Testis (tissue), 3 donors: ENCODE measurements around the gene P3H2. TPM values are rescaled to one million over a fixed set of nuclear protein-coding genes. Genes with fewer than 3 reads are reported as not detected.
"Not testable (repeated sequence)": the region's sequence is repeated elsewhere in the genome, so short reads cannot be mapped to it uniquely, and the experiment has no call there.

Experiments
- DNase-seq: peaks from one replicate; pipeline ENCODE4 v3.0.0-alpha.2; 2019
- H3K27ac ChIP-seq, 2 donors: fragments of 200-600 bp; sonication (generic); one replicate each; pipeline ENCODE4 v1.5.1; 2019
- H3K27me3 ChIP-seq: fragments of 200-600 bp; sonication (generic); one replicate; pipeline ENCODE4 v1.5.1; 2019
- H3K36me3 ChIP-seq: fragments of 200-600 bp; sonication (generic); one replicate; pipeline ENCODE4 v1.5.1; 2017; ENCODE audit warnings: low read depth; ENCODE audit errors: missing control alignments
- H3K4me1 ChIP-seq: fragments of 200-600 bp; sonication (generic); one replicate; pipeline ENCODE4 v1.5.1; 2019
- H3K4me3 ChIP-seq, 2 donors: fragments of 200-600 bp; sonication (generic); one replicate each; pipeline ENCODE4 v1.5.1; 2017 to 2019
- H3K9me3 ChIP-seq: fragments of 200-600 bp; sonication (generic); one replicate; pipeline ENCODE4 v1.5.1; 2017
- POLR2A ChIP-seq: fragments of 450-650 bp; IDR thresholded peaks from one replicate; pipeline ENCODE4 v1.6.1; 2017; ENCODE audit warnings: antibody characterized with exemption, mild to moderate bottlenecking, moderate library complexity
- WGBS, 2 donors: methylation state at CpG; one replicate each; pipeline ENCODE4 v1.1.5; 2018; 5-methylcytosine and 5-hydroxymethylcytosine counted together
- intact Hi-C: fragments of 100-400 bp; cut with DNase I; formaldehyde crosslinking; loops from one replicate; pipeline ENCODE4 v1.15.1; 2023; ENCODE audit warnings: low total_unique reads
- polyA plus RNA-seq: library from polyadenylated mRNA; stranded (reverse); fragments of 350-450 nt; fragmentation: Illumina TruSeq; extraction: RNeasy Lipid Tissue Mini Kit (QIAGEN cat#74804); gene quantifications from one replicate; pipeline ENCODE4 v1.2.3, GENCODE V29; 2014; ENCODE audit warnings: low read depth, low replicate concordance; ENCODE audit not compliant: insufficient read depth
- total RNA-seq, 2 donors: library from RNA; depleted of rRNA; stranded (reverse); fragments of >200 nt; gene quantifications; one replicate each; pipeline ENCODE4 v1.2.3, GENCODE V29; 2016
- TF ChIP-seq, protein P1 (sequence below), 3 experiments: fragments of 450-650 bp in 2 of 3; fragments of 200-600 bp in 1 of 3; sonication (generic) in 1 of 3; IDR thresholded peaks; one replicate each; pipeline ENCODE4 v1.5.1; 2016 to 2019; ENCODE audit warnings: antibody characterized with exemption in 3 of 3, mild to moderate bottlenecking in 2 of 3, moderate library complexity in 1 of 3

The P3H2 gene
- total and polyA plus RNA-seq, 3 donors from 2014 or later = 7.2 to 11.0 (median 10.1) TPM

- Histone ChIP-seq H3K27ac (no peak overlapping the region), H3K9me3 (no peaks in the 10 kb centered on the region), H3K36me3 (no peaks in the 10 kb centered on the region), H3K4me3 (no peak overlapping the region), H3K4me1 (peaks cover 5% of the 10 kb centered on the region), H3K27me3 (no peaks in the 10 kb centered on the region)
- TF ChIP-seq, protein P1, sequence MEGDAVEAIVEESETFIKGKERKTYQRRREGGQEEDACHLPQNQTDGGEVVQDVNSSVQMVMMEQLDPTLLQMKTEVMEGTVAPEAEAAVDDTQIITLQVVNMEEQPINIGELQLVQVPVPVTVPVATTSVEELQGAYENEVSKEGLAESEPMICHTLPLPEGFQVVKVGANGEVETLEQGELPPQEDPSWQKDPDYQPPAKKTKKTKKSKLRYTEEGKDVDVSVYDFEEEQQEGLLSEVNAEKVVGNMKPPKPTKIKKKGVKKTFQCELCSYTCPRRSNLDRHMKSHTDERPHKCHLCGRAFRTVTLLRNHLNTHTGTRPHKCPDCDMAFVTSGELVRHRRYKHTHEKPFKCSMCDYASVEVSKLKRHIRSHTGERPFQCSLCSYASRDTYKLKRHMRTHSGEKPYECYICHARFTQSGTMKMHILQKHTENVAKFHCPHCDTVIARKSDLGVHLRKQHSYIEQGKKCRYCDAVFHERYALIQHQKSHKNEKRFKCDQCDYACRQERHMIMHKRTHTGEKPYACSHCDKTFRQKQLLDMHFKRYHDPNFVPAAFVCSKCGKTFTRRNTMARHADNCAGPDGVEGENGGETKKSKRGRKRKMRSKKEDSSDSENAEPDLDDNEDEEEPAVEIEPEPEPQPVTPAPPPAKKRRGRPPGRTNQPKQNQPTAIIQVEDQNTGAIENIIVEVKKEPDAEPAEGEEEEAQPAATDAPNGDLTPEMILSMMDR (IDR thresholded peaks at IDR 0.05) = no peak
- TF ChIP-seq POLR2A = no peak
- DNase-seq = no peak
- intact Hi-C loops = no loop called here
- WGBS, 2 donors = 23 to 59% methylated on average over 4 of the region's 4 CpGs
These were observed 35.1 kb upstream of the P3H2 start for GRCh38 chr3:190155752-190156151.

DNA sequence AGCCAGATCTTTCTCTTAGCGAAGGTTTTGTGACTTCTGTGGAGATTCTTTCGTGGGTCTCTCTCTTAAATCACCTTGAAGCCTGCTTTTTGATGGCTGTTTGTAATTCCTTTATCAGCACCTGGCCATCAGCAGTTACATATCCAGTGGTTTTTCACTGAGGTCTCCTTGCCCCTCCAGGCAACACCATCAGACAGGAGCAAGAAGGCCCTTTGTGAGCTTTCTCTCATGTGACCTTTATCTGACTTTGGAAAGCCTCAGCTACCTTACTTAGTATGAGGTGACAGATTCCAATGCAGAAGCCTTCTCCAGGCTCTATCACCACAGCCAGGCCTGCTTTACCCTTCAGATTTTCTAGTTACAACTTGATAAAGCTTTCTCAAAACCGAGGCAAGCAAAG, 30.0 kb upstream of the P3H2 start:
- no peak for DNase-seq

DNA sequence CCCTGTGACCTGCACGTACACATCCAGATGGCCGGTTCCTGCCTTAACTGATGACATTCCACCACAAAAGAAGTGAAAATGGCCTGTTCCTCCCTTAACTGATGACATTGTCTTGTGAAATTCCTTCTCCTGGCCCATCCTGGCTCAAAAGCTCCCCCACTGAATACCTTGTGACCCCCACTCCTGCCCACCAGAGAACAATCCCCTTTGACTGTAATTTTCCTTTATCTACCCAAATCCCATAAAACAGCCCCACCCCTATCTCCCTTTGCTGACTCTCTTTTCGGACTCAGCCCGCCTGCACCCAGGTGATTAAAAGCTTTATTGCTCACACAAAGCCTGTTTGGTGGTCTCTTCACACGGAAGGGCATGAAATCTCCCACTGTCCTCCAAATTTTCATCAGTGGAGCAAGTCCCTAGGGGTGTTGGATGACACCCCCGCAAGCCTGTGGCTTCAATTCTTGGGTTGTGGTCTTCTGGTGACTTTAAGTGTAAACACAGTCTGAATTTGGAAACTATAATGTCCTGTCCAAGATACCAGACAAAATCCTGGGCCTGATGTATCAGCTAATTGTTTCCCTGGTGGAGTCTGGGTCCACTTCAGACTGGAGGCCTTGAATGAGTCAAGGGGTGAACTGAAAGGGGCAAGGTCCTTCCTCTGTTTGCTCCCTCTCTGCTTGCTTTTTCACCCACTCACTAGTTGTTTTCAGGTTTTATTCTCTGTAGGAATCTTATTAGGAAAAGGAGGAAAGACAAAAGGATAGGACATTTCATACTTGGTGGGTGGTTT, 29.3 kb upstream of the P3H2 start:
- H3K27ac ChIP-seq, H3K4me1 ChIP-seq, DNase-seq, H3K9me3 ChIP-seq, H3K27me3 ChIP-seq, H3K4me3 ChIP-seq, H3K36me3 ChIP-seq, intact Hi-C loops: not testable (repeated sequence)
- 92 to 93% methylated on average over 6 of the region's 6 CpGs for WGBS, 2 donors

More for the DNA sequence above, 30.0 kb upstream of the P3H2 start:
- H3K4me3 ChIP-seq = no peak overlapping the region
- no peaks in the 10 kb centered on the region for H3K4me1 ChIP-seq
- H3K36me3 ChIP-seq = no peaks in the 10 kb centered on the region
- no peak overlapping the region for H3K27ac ChIP-seq
- intact Hi-C loops = no loop called here
- H3K9me3 ChIP-seq = no peaks in the 10 kb centered on the region
- no peaks in the 10 kb centered on the region for H3K27me3 ChIP-seq
- 72 to 90% methylated on average over 3 of the region's 3 CpGs for WGBS, 2 donors
- TF ChIP-seq, protein P1 (IDR thresholded peaks at IDR 0.05) = no peak
- no peak for TF ChIP-seq POLR2A

DNA sequence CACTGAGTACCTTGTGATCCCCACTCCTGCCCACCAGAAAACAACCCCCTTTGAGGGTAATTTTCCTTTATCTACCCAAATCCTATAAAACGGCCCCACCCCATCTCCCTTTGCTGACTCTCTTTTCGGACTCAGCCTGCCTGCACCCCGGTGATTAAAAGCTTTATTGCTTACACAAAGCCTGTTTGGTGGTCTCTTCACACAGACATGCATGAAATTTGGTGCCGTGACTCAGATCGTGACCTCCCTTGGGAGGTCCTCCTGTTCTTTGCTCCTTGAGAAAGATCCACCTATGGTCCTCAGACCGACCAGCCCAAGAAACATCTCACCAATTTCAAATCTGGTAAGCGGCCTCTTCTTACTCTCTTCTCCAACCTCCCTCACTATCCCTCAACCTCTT, 24.1 kb upstream of the P3H2 start:
- intact Hi-C loops, H3K36me3 ChIP-seq, H3K4me1 ChIP-seq, H3K4me3 ChIP-seq, H3K27me3 ChIP-seq, H3K27ac ChIP-seq, H3K9me3 ChIP-seq, DNase-seq: not testable (repeated sequence)
- WGBS, 2 donors = 83 to 89% methylated on average over 7 of the region's 7 CpGs

DNA sequence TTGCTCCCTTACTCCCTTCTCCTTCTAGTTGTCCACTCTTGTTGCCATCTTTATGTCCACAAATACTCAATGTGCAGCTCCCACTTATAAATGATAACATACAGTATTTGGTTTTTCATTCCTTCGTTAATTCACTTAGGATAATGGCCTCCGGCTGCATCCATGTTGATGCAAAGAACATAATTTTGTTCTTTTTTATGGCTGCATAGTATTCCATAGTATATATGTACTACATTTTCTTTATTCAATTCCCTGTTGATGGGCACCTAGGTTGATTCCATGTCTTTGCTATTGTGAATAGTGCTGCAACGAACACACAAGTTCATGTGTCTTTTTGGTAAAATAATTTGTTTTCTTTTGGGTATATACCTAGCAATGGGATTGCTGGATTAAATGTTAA, 21.3 kb upstream of the P3H2 start:
- Histone ChIP-seq H3K4me3 (no peak overlapping the region), H3K27ac (no peak overlapping the region), H3K27me3 (no peaks in the 10 kb centered on the region), H3K9me3 (no peaks in the 10 kb centered on the region), H3K4me1 (no peaks in the 10 kb centered on the region), H3K36me3 (no peaks in the 10 kb centered on the region)
- intact Hi-C loops = no loop called here
- no peak for DNase-seq
- WGBS, 2 donors = 90 to 96% methylated on average over 3 of the region's 3 CpGs
- TF ChIP-seq, protein P1 (IDR thresholded peaks at IDR 0.05) = no peak
- no peak for TF ChIP-seq POLR2A

DNA sequence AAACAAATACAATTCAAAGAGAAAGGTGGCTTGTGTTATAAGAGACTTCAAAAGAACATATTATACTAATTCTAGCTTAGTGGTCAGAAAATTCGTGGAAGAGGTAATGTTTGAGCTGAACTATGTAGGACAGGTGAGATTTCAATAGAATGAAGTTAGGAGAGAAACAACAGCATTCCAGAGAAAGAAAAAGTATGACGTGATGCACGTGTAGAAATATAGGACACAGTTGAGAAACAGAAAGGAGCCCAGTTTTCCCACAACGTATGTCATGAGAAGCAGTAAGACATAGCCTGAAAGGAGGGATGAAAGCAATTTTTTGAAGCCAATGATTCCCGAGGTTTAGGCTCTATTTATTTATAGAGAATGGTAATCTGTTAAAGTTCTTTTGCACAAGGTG, 18.7 kb upstream of the P3H2 start:
- 59 to 68% methylated on average over 5 of the region's 5 CpGs for WGBS, 2 donors
- H3K4me1 ChIP-seq = no peaks in the 10 kb centered on the region
- intact Hi-C loops = no loop called here
- TF ChIP-seq, protein P1 (IDR thresholded peaks at IDR 0.05) = no peak
- no peak for TF ChIP-seq POLR2A
- no peaks in the 10 kb centered on the region for H3K36me3 ChIP-seq
- no peak for DNase-seq
- H3K9me3 ChIP-seq = no peaks in the 10 kb centered on the region
- no peak overlapping the region for H3K4me3 ChIP-seq
- H3K27ac ChIP-seq = no peak overlapping the region
- no peaks in the 10 kb centered on the region for H3K27me3 ChIP-seq
